Esophagus mucosa (tissue), 1 donor: Measurements from ENCODE around the gene RAB34. TPM values are rescaled to one million over a fixed set of nuclear protein-coding genes. Genes with fewer than 3 reads are reported as not detected.

Source experiments
- ATAC-seq: fragments of 200-7000 bp; cut with Tn5 transposase; one replicate; pipeline ENCODE4 v1.9.1; 2020
- total RNA-seq: library from RNA; stranded (reverse); gene quantifications from one replicate; pipeline ENCODE4 v1.2.4, GENCODE V29; 2023
- donor health status: DM: yes; HTN: yes; CAD: no.

RAB34 gene
- total RNA-seq, 1 donor from 2014 or later, result 34.2 TPM

DNA sequence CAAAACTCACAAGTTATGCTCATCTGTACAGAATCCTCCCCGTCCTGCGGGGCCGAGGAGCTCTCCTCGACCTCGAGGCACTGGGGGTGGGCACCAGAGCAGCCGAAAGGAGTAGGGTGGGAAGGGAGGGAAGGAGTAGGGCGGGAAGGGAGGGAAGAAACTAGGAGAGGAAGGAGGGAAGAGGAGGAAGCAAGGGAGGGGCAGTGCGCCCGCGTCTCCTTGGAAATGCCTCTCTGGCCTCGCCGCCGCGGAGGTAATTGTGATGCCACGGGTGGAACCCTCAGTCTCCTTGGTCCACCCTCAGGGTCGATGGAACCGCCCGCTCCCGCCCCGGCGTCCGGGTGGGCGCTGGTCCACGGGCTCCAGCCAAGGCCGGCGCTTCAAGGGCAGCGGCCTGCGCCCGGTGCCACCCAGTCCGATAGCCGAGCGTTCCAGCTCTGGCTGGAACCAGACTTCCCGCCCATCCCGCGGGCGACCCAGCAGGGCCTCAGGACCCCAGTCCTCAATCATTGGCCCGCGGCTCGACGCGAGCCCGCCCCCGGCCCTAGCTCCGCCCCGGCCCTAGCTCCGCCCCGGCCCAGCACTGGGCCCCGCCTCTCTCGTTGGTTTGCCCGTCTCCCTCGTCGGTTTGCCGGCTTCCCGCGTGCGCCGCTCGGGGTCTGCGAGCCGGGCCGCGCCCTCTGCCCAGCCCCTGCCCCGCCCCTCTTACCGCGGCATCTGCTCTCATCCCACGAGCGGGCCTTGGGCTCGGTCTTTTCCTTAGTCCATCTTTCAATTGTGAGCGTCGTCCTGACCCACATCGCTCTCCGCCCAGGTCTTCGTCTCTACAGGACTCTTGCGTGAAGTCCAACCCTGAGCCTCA lies 6.6 kb downstream of the RAB34 start:
- ATAC-seq, result peak; percentile 87

- no peak for ATAC-seq
Observed at GRCh38 chr17:28707339-28707720, 10.3 kb downstream of the RAB34 start.

DNA sequence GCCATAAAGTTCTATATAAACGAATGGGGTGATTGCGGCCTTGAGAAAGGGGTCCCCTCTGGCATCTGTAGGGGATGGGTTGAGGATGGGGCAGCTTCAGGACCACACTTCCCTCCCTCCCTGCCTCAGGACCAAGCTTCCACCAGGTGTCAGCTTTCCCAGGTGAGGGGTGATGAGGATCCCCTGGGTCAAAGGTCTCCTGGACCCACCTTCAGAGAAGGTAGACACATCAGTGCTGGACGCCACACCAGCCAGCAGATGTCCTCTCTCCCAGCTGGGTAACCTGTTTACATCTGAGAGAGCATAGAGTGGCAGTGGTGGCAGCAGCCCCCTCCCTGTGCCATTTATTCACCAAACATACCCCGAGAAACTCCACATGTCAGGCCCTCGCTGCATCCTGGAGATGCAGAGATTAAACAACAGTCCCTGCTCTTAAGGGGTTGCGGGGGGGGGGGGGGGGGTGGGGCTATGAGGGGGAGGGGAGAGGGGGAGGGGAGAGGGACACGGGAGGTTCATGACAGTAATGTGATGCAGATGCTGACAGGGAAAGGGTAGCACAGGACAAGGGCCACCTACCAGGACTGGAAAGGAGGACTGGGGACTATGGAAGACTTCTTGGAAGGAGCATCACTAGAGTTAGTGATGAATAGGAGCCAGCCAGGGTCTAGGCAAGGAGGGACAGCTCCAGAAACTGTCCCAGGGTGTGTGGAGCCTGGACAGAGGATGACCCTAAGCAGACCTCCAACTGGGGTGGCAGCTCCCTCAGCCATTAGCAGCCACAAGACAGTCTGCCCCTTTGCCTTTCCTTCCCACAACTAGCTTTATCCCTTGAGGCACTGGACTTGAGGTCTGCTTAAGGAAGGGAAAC lies 11.0 kb downstream of the RAB34 start:
- ATAC-seq, result no peak

- ATAC-seq, result no peak
Observed at GRCh38 chr17:28705728-28706334, 11.8 kb downstream of the RAB34 start.

DNA sequence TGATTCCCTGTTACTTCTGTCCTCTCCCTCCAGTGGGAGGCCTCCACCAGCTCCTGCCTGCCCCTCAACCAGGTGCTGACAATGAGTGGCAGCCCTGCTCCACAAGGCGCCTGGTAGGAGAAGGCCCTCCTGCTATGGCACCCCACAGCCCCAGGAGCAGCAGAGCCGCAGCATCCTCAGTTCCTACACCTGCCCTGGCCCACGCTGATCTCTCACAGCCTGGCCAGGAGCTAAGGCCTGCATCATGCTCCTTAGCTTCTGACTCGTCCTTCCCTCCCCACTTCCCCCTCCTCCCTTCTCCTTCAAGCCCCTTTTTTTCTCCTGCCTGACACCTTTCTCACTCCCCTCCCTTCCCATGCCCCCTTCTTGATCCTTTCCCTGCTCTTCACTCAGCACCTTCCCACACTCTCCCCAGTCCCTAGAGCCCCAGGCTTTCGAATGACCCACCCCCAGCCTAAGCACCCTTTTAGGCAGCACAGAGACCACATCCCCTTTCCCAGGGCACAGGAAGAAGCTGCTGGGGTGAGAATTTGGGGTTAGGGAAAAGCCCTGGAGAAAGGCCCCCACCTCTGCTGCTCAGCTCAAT lies 12.5 kb downstream of the RAB34 start:
- ATAC-seq, result no peak

DNA sequence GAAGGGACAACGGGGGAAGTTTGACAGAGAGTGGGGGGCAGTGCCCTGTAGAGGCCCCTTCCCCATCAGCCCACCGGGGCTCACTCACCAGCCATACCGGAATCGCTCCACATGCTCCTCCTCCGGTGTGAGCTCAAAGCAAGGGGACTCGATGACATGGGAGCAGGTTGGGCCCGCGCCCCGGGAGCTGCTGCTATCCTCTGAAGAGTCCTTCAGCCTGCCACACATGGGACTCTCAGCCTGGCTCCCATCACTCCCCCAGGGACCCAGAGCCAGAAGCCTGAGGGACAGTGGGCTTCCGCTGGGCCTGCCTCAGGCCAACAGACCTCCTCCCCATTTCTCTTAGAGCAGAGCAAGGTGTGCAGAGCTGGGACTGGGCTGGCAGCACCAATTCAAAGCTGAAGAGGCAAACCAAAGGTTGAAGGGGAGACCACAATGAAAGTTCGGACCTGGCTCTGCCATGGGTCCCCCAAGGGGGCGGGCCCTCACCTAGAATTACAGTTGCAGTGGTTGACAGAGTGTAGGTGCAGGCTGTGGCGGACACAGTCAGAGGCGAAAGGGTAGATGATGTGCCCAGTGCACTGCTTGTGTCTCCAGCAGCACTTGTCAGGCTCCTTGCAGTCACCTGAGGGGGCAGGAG lies 13.3 kb downstream of the RAB34 start:
- ATAC-seq, result no peak

- ATAC-seq, result no peak
Observed at GRCh38 chr17:28703552-28704218, 14.0 kb downstream of the RAB34 start.

DNA sequence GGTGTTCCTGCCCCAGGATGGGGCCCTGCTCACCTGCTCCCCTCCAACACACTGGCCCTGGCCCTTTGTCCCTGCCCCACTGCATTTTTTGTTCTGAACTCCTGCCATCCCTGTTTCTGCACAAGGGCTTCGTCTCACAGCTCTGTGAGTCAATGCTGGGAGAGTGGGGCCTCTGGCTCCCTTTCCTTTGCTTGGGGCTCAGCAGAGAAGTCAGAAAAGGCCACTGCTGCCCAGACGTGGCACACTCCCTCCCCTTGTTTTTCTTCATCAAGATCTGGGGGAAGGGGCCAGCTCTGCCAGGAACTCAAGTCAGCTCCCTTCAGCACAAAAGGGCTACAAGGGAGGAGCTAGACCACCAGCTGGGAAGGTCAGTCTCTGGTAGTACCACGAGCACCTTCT lies 14.9 kb downstream of the RAB34 start:
- ATAC-seq, result no peak

GRCh38 chr17:28702026-28702751 lies 15.5 kb downstream of the RAB34 start:
- ATAC-seq, result no peak

- ATAC-seq, result no peak
Observed at GRCh38 chr17:28700830-28701492, 16.7 kb downstream of the RAB34 start.

- ATAC-seq, result no peak
Observed at GRCh38 chr17:28700278-28700677, 17.4 kb downstream of the RAB34 start.

DNA sequence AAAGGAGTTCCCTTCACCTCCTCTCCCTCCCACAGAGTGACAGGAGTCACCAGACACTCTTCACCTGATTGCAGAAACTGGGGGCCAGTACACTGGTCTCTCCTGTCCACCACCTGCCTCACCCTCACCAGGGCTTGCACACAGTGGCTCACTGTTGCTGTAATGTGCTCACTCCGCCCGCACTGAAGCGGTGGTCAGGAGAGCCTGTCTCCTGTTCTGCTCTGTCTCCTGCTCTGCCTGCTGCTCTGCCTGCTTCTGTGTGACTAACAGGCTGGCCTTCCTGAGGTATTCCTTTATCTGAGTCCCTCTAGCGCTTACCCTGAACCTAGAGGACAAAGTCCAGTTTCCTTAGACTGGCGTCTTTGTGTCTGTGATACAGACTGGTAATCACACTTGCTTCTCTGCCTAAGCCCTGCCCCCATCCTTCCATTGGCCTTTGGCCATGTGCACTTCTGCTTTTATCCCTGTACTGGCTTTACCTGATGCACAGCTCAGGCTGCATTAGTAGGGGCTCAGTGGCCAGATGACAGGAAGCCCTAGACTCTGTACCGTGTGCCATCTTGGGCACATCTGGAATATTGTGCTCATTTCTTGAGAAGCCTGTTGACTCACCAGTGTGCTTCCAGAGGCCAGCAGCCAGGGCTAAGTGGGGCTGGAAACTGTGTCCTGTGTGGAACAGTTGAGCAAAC lies 19.3 kb downstream of the RAB34 start:
- no peak for ATAC-seq

GRCh38 chr17:28693869-28694268 lies 23.8 kb downstream of the RAB34 start:
- peak; percentile 21 for ATAC-seq

DNA sequence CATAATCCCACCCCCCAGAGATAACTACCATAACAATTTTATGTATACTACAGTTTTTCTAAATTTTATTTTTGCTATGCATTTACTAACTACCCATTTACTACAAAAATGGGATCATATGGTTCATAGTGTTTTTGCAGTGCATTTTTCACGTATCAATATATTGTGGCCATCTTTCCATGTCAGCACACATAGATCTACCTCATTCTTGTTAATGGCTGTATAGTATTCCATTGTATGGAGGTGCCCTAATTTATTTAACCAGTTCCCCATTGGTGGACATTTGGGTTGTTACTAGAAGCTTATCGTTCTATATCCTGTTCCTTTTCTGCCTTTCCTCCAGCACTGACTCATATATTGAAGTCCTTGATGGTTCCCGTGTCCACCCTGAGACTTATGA lies 28.7 kb downstream of the RAB34 start:
- ATAC-seq, result no peak

- ATAC-seq, result no peak
Observed at GRCh38 chr17:28688481-28688880, 29.2 kb downstream of the RAB34 start.

DNA sequence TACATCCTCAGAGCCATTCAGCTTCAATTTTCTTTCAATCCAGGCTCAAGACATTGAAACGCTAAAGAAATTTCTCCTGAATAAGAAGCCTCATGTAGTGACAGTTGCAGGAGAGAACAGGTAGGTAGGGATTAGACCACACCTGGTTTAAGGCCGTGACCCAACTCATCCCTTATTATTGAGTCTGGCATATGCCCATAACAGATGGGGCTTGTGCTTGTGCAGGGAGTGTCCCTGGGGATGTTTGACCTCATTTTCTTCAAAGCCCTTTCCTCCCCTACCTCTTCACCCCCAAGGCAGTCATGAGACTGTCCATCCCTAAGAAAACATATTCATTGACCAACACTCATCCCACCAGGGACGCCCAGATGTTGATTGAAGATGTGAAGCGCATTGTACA lies 31.4 kb downstream of the RAB34 start:
- peak; percentile 58 for ATAC-seq

- ATAC-seq, result no peak
Observed at GRCh38 chr17:28685366-28685765, 32.3 kb downstream of the RAB34 start.

GRCh38 chr17:28684963-28685362 lies 32.7 kb downstream of the RAB34 start:
- no peak for ATAC-seq

GRCh38 chr17:28682655-28683054 lies 35.0 kb downstream of the RAB34 start:
- no peak for ATAC-seq

DNA sequence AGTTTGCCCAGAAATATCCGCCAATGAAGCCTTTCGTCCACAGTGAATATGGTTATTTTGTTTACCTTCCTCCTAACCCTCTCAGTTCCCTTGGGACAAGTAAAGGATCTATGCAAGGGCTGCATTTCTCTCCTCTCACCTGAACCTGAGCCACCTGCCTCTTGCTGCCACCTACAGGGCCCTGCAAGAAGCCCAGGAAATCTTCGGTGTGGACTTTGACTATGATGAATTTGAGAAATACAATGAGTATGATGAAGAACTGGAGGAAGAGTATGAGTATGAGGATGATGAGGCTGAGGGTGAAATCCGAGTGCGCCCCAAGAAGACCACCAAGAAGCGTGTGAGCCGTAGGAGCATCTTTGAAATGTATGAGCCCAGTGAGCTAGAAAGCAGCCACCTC lies 41.7 kb downstream of the RAB34 start:
- peak; percentile 72 for ATAC-seq
